H1 (cell line): ENCODE data around the gene C14orf132. TPM values are rescaled to one million over a fixed set of nuclear protein-coding genes. Genes with fewer than 3 reads are reported as not detected.

Experiments
- CTCF ChIA-PET: fragments of 300-600 bp; sonication (Branson Sonifier 250); formaldehyde crosslinking; loops from one replicate; lab custom pipeline; 2021; ENCODE audit not compliant: partially characterized antibody; lab: Charles Lee
- POLR2A ChIA-PET: fragments of 300-600 bp; sonication (Branson Sonifier 250); formaldehyde crosslinking; loops from one replicate; lab custom pipeline; 2021; ENCODE audit warnings: inconsistent platforms; ENCODE audit not compliant: partially characterized antibody; lab: Charles Lee
- DNase-seq, 2 experiments: peaks; one replicate each; pipeline versions ENCODE4 v3.0.0 to v3.0.0-alpha.2; 2010 to 2022; ENCODE audit warnings: low spot score in 2 of 2, low read depth in 1 of 2, mixed read lengths in 1 of 2
- FAIRE-seq: peaks from 2 replicates; lab custom pipeline; 2011; peaks lifted over from hg19 to GRCh38; lab: Jason Lieb, UNC
- H2AFZ ChIP-seq: 2 replicates; pipeline ENCODE4 v1.8.1; 2012; ENCODE audit warnings: low read length, inconsistent platforms
- H2AK5ac ChIP-seq: 2 replicates; pipeline ENCODE4 v1.6.1; 2013; ENCODE audit warnings: low read depth, low read length
- H2BK120ac ChIP-seq: replicated peaks from 2 replicates; pipeline ENCODE3; 2013; ENCODE audit warnings: low read depth, low read length, inconsistent platforms
- H2BK12ac ChIP-seq: 2 replicates; pipeline ENCODE4 v1.6.1; 2013; ENCODE audit warnings: low read depth, low read length
- H2BK15ac ChIP-seq: 2 replicates; pipeline ENCODE4 v1.6.1; 2013; ENCODE audit warnings: low read length
- H2BK20ac ChIP-seq: 2 replicates; pipeline ENCODE4 v1.6.1; 2013; ENCODE audit warnings: low read length
- H2BK5ac ChIP-seq: 2 replicates; pipeline ENCODE4 v1.6.1; 2013; ENCODE audit warnings: low read depth, low read length
- H3K14ac ChIP-seq: 2 replicates; pipeline ENCODE4 v1.6.1; 2013; ENCODE audit warnings: inconsistent platforms; ENCODE audit not compliant: insufficient read length
- H3K18ac ChIP-seq: 2 replicates; pipeline ENCODE4 v1.6.1; 2013; ENCODE audit warnings: low read length; ENCODE audit errors: extremely low read depth
- H3K23ac ChIP-seq: 2 replicates; pipeline ENCODE4 v1.6.1; 2013; ENCODE audit warnings: inconsistent platforms; ENCODE audit not compliant: insufficient read length
- H3K23me2 ChIP-seq: 2 replicates; pipeline ENCODE4 v1.6.1; 2013; ENCODE audit warnings: low read depth, low read length
- H3K27ac ChIP-seq: 2 replicates; pipeline ENCODE4 v1.6.1; 2011; ENCODE audit warnings: low read depth, low read length, inconsistent platforms
- H3K27me3 ChIP-seq, 4 experiments: replicated peaks in 1 of 4; 1 replicate in 1 of 4; 2 replicates in 3 of 4; pipeline versions ENCODE4 v1.6.1 to v1.8.1; 2011 to 2013; ENCODE audit warnings: low read length in 3 of 4, mild to moderate bottlenecking in 3 of 4, inconsistent platforms in 2 of 4, mixed read lengths in 2 of 4, moderate library complexity in 1 of 4; ENCODE audit not compliant: control insufficient read depth in 3 of 4, insufficient read depth in 3 of 4; ENCODE audit errors: extremely low read depth in 1 of 4
- H3K36me3 ChIP-seq, 4 experiments: 2 replicates each; pipeline versions ENCODE4 v1.6.1 to v1.8.1; 2011 to 2013; ENCODE audit warnings: mild to moderate bottlenecking in 4 of 4, low read length in 3 of 4, moderate library complexity in 2 of 4, control low read depth in 1 of 4, inconsistent platforms in 1 of 4; ENCODE audit not compliant: insufficient read depth in 4 of 4, control insufficient read depth in 2 of 4
- H3K4ac ChIP-seq: replicated peaks from 2 replicates; pipeline ENCODE3; 2013; ENCODE audit warnings: low read length, low read depth, mixed read lengths, inconsistent platforms; ENCODE audit not compliant: insufficient read length
- H3K4me1 ChIP-seq, 4 experiments: replicated peaks in 1 of 4; 1 replicate in 1 of 4; 2 replicates in 3 of 4; pipeline versions ENCODE4 v1.6.1 to v1.8.1; 2011 to 2013; ENCODE audit warnings: low read length in 3 of 4, inconsistent platforms in 2 of 4, mixed read lengths in 1 of 4; ENCODE audit not compliant: insufficient read depth in 4 of 4, control insufficient read depth in 3 of 4
- H3K4me2 ChIP-seq, 2 experiments: 2 replicates each; pipeline versions ENCODE4 v1.6.1 to v1.8.1; 2011 to 2013; ENCODE audit warnings: low read depth in 2 of 2, low read length in 2 of 2, control low read depth in 1 of 2, inconsistent platforms in 1 of 2, mild to moderate bottlenecking in 1 of 2; ENCODE audit not compliant: insufficient read depth in 1 of 2
- H3K4me3 ChIP-seq, 4 experiments: fragments of 200-600, 300-600 bp in 1 of 4; sonication (generic), shearing (Covaris generic), sonication (Bioruptor Twin) in 1 of 4; 2 replicates each; pipeline versions ENCODE4 v1.5.1 to v1.8.1; 2011 to 2016; ENCODE audit warnings: low read length in 4 of 4, low read depth in 3 of 4, control low read depth in 2 of 4, inconsistent platforms in 2 of 4, mild to moderate bottlenecking in 2 of 4, mixed read lengths in 1 of 4, moderate library complexity in 1 of 4; ENCODE audit not compliant: insufficient read depth in 2 of 4; ENCODE audit errors: extremely low read depth in 1 of 4
- H3K56ac ChIP-seq: replicated peaks from 2 replicates; pipeline ENCODE3; 2013; ENCODE audit warnings: low read depth, mild to moderate bottlenecking, mixed read lengths, low read length, inconsistent platforms; ENCODE audit not compliant: insufficient read length
- H3K79me1 ChIP-seq: 2 replicates; pipeline ENCODE4 v1.6.1; 2013; ENCODE audit warnings: low read depth, low read length, control low read depth
- H3K79me2 ChIP-seq, 2 experiments: 2 replicates each; pipeline versions ENCODE4 v1.6.1 to v1.8.1; 2012 to 2013; ENCODE audit warnings: low read length in 2 of 2, mild to moderate bottlenecking in 2 of 2, inconsistent platforms in 1 of 2; ENCODE audit not compliant: insufficient read depth in 2 of 2, control insufficient read depth in 1 of 2
- H3K9ac ChIP-seq, 4 experiments: replicated peaks in 1 of 4; 1 replicate in 1 of 4; 2 replicates in 3 of 4; pipeline versions ENCODE4 v1.6.1 to v1.8.1; 2011 to 2013; ENCODE audit warnings: low read depth in 3 of 4, low read length in 3 of 4, control low read depth in 2 of 4, mild to moderate bottlenecking in 2 of 4, moderate library complexity in 2 of 4, inconsistent platforms in 1 of 4; ENCODE audit errors: extremely low read depth in 1 of 4
- H3K9me3 ChIP-seq, 2 experiments: 2 replicates each; pipeline versions ENCODE4 v1.6.1 to v1.8.1; 2012 to 2013; ENCODE audit warnings: mild to moderate bottlenecking in 2 of 2, moderate library complexity in 2 of 2, control low read depth in 1 of 2, inconsistent platforms in 1 of 2, low read depth in 1 of 2, low read length in 1 of 2, mixed read lengths in 1 of 2; ENCODE audit not compliant: insufficient read depth in 2 of 2
- H4K20me1 ChIP-seq, 2 experiments: replicated peaks in 1 of 2; 2 replicates each; pipeline versions ENCODE3 to v1.8.1; 2011 to 2013; ENCODE audit warnings: inconsistent platforms in 2 of 2, low read length in 2 of 2, mild to moderate bottlenecking in 1 of 2; ENCODE audit not compliant: insufficient read depth in 2 of 2, control insufficient read depth in 1 of 2
- H4K5ac ChIP-seq: 2 replicates; pipeline ENCODE4 v1.6.1; 2013; ENCODE audit warnings: low read length, low read depth, mixed read lengths, inconsistent platforms; ENCODE audit not compliant: insufficient read length
- H4K8ac ChIP-seq: 2 replicates; pipeline ENCODE4 v1.8.0; 2013; ENCODE audit warnings: mild to moderate bottlenecking, moderate library complexity, low read length, inconsistent platforms; ENCODE audit not compliant: insufficient read depth; ENCODE audit errors: extremely low read depth
- H4K91ac ChIP-seq: replicated peaks from 2 replicates; pipeline ENCODE3; 2013; ENCODE audit warnings: low read length, mixed read lengths, inconsistent platforms; ENCODE audit not compliant: insufficient read length
- BACH1 ChIP-seq: IDR thresholded peaks from 2 replicates; pipeline ENCODE4 v1.6.1; 2012; ENCODE audit warnings: low read length, improper control_type of control experiment
- BCL11A ChIP-seq, 2 experiments: IDR thresholded peaks; one replicate each; pipeline ENCODE4 v1.6.1; 2011; ENCODE audit warnings: low read depth in 2 of 2, low read length in 2 of 2, mild to moderate bottlenecking in 2 of 2
- CEBPB ChIP-seq: IDR thresholded peaks from 2 replicates; pipeline ENCODE4 v1.6.1; 2012; ENCODE audit warnings: low read depth, low read length
- GABPA ChIP-seq: IDR thresholded peaks from 2 replicates; pipeline ENCODE4 v1.6.1; 2011; ENCODE audit warnings: mild to moderate bottlenecking, low read length, moderate library complexity, borderline replicate concordance; ENCODE audit not compliant: insufficient read depth
- JUND ChIP-seq: IDR thresholded peaks from 2 replicates; pipeline ENCODE4 v1.6.1; 2011; ENCODE audit warnings: mild to moderate bottlenecking, improper control_type of control experiment, low read length
- POLR2AphosphoS5 ChIP-seq: IDR thresholded peaks from 2 replicates; pipeline ENCODE4 v1.6.1; 2011; ENCODE audit warnings: low read depth, low read length
- RNF2 ChIP-seq: fragments of 200-900, 300-1000 bp; sonication (generic); IDR thresholded peaks from 2 replicates; pipeline ENCODE4 v1.7.1; 2016; ENCODE audit warnings: borderline replicate concordance, low read depth, mild to moderate bottlenecking, antibody characterized with exemption, low read length; ENCODE audit not compliant: poor library complexity, severe bottlenecking; ENCODE audit errors: missing control alignments
- TBP ChIP-seq: IDR thresholded peaks from 2 replicates; pipeline ENCODE4 v1.6.1; 2011; ENCODE audit warnings: low read depth, low read length, improper control_type of control experiment
- YY1 ChIP-seq: IDR thresholded peaks from 2 replicates; pipeline ENCODE4 v1.6.1; 2011; ENCODE audit warnings: low read depth, mild to moderate bottlenecking, low read length
- ZNF274 ChIP-seq: IDR thresholded peaks from 2 replicates; pipeline ENCODE4 v1.7.0; 2012; ENCODE audit warnings: low read length, borderline replicate concordance; ENCODE audit errors: extremely low read depth
- WGBS, 2 experiments: shearing (Covaris generic) in 1 of 2; methylation state at CpG; one replicate each; pipeline versions ENCODE4 v1.1.6 to v1.1.7; 2013 to 2015; ENCODE audit warnings: low lambda C conversion rate in 2 of 2, mixed read lengths in 2 of 2, inconsistent platforms in 1 of 2, low coverage in 1 of 2, missing lambda C conversion rate in 1 of 2; ENCODE audit not compliant: insufficient replicate concordance in 2 of 2, insufficient coverage in 1 of 2, insufficient read length in 1 of 2; ENCODE audit errors: extremely low coverage in 1 of 2, missing lambda C conversion rate in 1 of 2; 5-methylcytosine and 5-hydroxymethylcytosine counted together
- polyA plus RNA-seq, 7 experiments: library from polyadenylated mRNA; depleted of rRNA in 3 of 7; stranded (reverse) in 5 of 7; unstranded in 2 of 7; fragments of >200 nt in 5 of 7; fragments of 200-250 nt in 2 of 7; gene quantifications; 1 replicate in 5 of 7; 2 replicates in 1 of 7; 4 replicates in 1 of 7; pipeline versions ENCODE4 v1.2.1 to v1.2.3, GENCODE V29; 2011 to 2013; ENCODE audit warnings: missing spikeins in 2 of 7, mixed read lengths in 2 of 7
- total RNA-seq: library from RNA; stranded (reverse); fragmentation: NEBNext Ultra II Directional; extraction: Animal tissue kit (Norgen Biotek cat#: 25700); gene quantifications from 2 replicates; pipeline ENCODE4 v1.2.1, GENCODE V29; 2021
- TF ChIP-seq, protein P1 (sequence below), 3 experiments: IDR thresholded peaks; 1 replicate in 2 of 3; 2 replicates in 1 of 3; pipeline versions ENCODE4 v1.5.1 to v1.6.1; 2011; ENCODE audit warnings: low read length in 3 of 3, mild to moderate bottlenecking in 3 of 3, inconsistent platforms in 2 of 3, low read depth in 1 of 3, moderate library complexity in 1 of 3; ENCODE audit not compliant: insufficient read depth in 1 of 3; ENCODE audit errors: control extremely low read depth in 1 of 3

C14orf132 gene
- total and polyA plus RNA-seq, 2 of the 8 experiments (the other 6 are each of a cell fraction or from before 2014, with no cell fraction given), result 11.7 to 32.5 TPM

DNA sequence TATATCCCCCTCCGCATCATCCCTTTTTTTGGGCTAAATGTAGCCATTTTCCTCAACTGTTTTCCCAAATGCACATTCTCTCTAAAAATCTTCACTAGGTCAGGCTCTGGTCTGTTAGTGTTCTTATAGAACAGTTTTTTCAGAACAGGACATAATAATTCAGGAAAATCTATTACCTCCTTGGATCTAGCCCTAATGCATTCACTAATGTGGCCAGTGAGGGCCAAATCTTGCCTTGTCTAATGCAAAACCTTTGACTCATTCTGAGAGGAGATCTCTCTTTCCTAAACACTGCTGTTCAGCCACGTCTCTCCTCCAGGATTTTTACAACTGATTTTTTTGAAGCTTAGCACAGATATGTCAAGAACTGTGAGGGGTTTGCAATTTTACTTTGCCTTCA is 15.5 kb downstream of the C14orf132 start:
- no peak overlapping the region for H3K9ac ChIP-seq
- TF ChIP-seq YY1 (no peak), BACH1 (no peak), ZNF274 (no peak), JUND (no peak), CEBPB (no peak), POLR2AphosphoS5 (no peak), TBP (no peak), GABPA (no peak), BCL11A (IDR thresholded peaks at IDR 0.05; ENCODE audit: low read depth in 2 of 2, low read length in 2 of 2) (no peak), RNF2 (no peak)
- TF ChIP-seq, protein P1, sequence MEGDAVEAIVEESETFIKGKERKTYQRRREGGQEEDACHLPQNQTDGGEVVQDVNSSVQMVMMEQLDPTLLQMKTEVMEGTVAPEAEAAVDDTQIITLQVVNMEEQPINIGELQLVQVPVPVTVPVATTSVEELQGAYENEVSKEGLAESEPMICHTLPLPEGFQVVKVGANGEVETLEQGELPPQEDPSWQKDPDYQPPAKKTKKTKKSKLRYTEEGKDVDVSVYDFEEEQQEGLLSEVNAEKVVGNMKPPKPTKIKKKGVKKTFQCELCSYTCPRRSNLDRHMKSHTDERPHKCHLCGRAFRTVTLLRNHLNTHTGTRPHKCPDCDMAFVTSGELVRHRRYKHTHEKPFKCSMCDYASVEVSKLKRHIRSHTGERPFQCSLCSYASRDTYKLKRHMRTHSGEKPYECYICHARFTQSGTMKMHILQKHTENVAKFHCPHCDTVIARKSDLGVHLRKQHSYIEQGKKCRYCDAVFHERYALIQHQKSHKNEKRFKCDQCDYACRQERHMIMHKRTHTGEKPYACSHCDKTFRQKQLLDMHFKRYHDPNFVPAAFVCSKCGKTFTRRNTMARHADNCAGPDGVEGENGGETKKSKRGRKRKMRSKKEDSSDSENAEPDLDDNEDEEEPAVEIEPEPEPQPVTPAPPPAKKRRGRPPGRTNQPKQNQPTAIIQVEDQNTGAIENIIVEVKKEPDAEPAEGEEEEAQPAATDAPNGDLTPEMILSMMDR (IDR thresholded peaks at IDR 0.05; ENCODE audit: control extremely low read depth in 1 of 3, insufficient read depth in 1 of 3, low read depth in 1 of 3, low read length in 3 of 3), result no peak

More for the DNA sequence above, 15.5 kb downstream of the C14orf132 start:
- Histone ChIP-seq H3K36me3 (peaks cover 0 to 4% (median 1%) of the 10 kb centered on the region in 4 experiments; a peak in 2 of 8 replicates), H3K79me2 (no peaks in the 10 kb centered on the region), H4K8ac (no peak overlapping the region), H2BK120ac (no peak overlapping the region), H2BK5ac (no peak overlapping the region), H3K4me2 (no peak overlapping the region), H4K5ac (no peak overlapping the region), H3K4ac (no peak overlapping the region), H3K4me3 (no peak overlapping the region), H3K27me3 (no peaks in the 10 kb centered on the region), H2BK12ac (no peak overlapping the region), H2BK20ac (no peak overlapping the region), H3K18ac (no peak overlapping the region), H3K14ac (no peak overlapping the region), H3K79me1 (no peaks in the 10 kb centered on the region), H3K4me1 (no peaks in the 10 kb centered on the region; a peak in 2 of 7 replicates), H3K9me3 (no peaks in the 10 kb centered on the region), H4K20me1 (peaks cover 11% of the 10 kb centered on the region in 2 experiments), H2AK5ac (no peak overlapping the region), H2BK15ac (no peak overlapping the region), H3K27ac (no peak overlapping the region), H3K56ac (no peak overlapping the region), H2AFZ (no peak overlapping the region), H3K23me2 (no peaks in the 10 kb centered on the region), H4K91ac (no peak overlapping the region), H3K23ac (no peak overlapping the region)
- ChIA-PET CTCF (interaction anchor here (0.8 to 4.9 kb wide), 9 partner anchors 10 to 495 kb away, joined by 3 to 54 read pairs (median 3); no protein-coding TSS in a partner anchor), POLR2A (no interaction called here)
- 86% methylated on average over 2 of the region's 2 CpGs; no CpG with 5 or more reads in 1 of the 2 experiments for WGBS, 2 experiments
- FAIRE-seq (no peak), DNase-seq (no peak)
